T-helper 2 cell treated with Interferon-gamma antibody and Interleukin-4, amounts not matched to agents 5 μg/mL and 100 μg/mL, for 36 hours (primary cell): Measurements from ENCODE around the gene COX6B2.

ENCODE experiments used
- DNase-seq: peaks from one replicate; pipeline ENCODE4 v3.0.0; 2021; ENCODE audit warnings: low spot score
- H3K27ac Mint-ChIP-seq: one replicate; pipeline ENCODE4 v1.8.0; 2021; ENCODE audit warnings: mild to moderate bottlenecking, mixed read lengths
- H3K27me3 Mint-ChIP-seq: one replicate; pipeline ENCODE4 v1.8.0; 2021; ENCODE audit warnings: low read depth, mixed read lengths
- H3K36me3 Mint-ChIP-seq: one replicate; pipeline ENCODE4 v1.8.0; 2021; ENCODE audit warnings: low read depth, mixed read lengths
- H3K4me1 Mint-ChIP-seq: one replicate; pipeline ENCODE4 v1.8.0; 2021; ENCODE audit warnings: low read depth, mixed read lengths
- H3K4me3 Mint-ChIP-seq: one replicate; pipeline ENCODE4 v1.8.0; 2022; ENCODE audit warnings: mild to moderate bottlenecking, moderate library complexity, mixed read lengths
- H3K9me3 Mint-ChIP-seq: one replicate; pipeline ENCODE4 v1.8.0; 2021; ENCODE audit warnings: mixed read lengths

Gene COX6B2

GRCh38 chr19:55373306-55373992, 18.9 kb upstream of the COX6B2 start:
- no peak overlapping the region for H3K27ac Mint-ChIP-seq
- no peaks in the 10 kb centered on the region for H3K36me3 Mint-ChIP-seq
- H3K27me3 Mint-ChIP-seq: peaks cover 36% of the 10 kb centered on the region
- DNase-seq: no peak
- H3K4me1 Mint-ChIP-seq: no peaks in the 10 kb centered on the region
- H3K4me3 Mint-ChIP-seq: no peak overlapping the region
- H3K9me3 Mint-ChIP-seq: no peaks in the 10 kb centered on the region

- no peaks in the 10 kb centered on the region for H3K36me3 Mint-ChIP-seq
- H3K27me3 Mint-ChIP-seq: peaks cover 44% of the 10 kb centered on the region
- H3K4me3 Mint-ChIP-seq: no peak overlapping the region
- no peaks in the 10 kb centered on the region for H3K4me1 Mint-ChIP-seq
- DNase-seq: no peak
- H3K27ac Mint-ChIP-seq: no peak overlapping the region
- no peaks in the 10 kb centered on the region for H3K9me3 Mint-ChIP-seq
Measured at GRCh38 chr19:55372316-55373081, 18.0 kb upstream of the COX6B2 start.

GRCh38 chr19:55370305-55370988, 15.9 kb upstream of the COX6B2 start, which contains the start of gene IL11:
TSS of gene IL11 (minus strand) at chr19:55370463. CDS start at chr19:55370310, 153 bp downstream.
- no peaks in the 10 kb centered on the region for H3K9me3 Mint-ChIP-seq
- no peaks in the 10 kb centered on the region for H3K4me1 Mint-ChIP-seq
- no peaks in the 10 kb centered on the region for H3K36me3 Mint-ChIP-seq
- H3K27ac Mint-ChIP-seq: peak within 1 kb of the TSS; percentile 52
- H3K4me3 Mint-ChIP-seq: peak within 1 kb of the TSS; percentile 38
- peaks cover 48% of the 10 kb centered on the region for H3K27me3 Mint-ChIP-seq
- DNase-seq: no peak

GRCh38 chr19:55369653-55370304, 15.3 kb upstream of the COX6B2 start:
- no peaks in the 10 kb centered on the region for H3K9me3 Mint-ChIP-seq
- H3K27me3 Mint-ChIP-seq: peaks cover 48% of the 10 kb centered on the region
- peak overlapping the region; percentile 52 for H3K27ac Mint-ChIP-seq
- no peak for DNase-seq
- H3K36me3 Mint-ChIP-seq: no peaks in the 10 kb centered on the region
- peak overlapping the region; percentile 38 for H3K4me3 Mint-ChIP-seq
- H3K4me1 Mint-ChIP-seq: no peaks in the 10 kb centered on the region

- Mint-ChIP-seq H3K27me3 (peaks cover 48% of the 10 kb centered on the region), H3K9me3 (no peaks in the 10 kb centered on the region), H3K36me3 (no peaks in the 10 kb centered on the region), H3K27ac (no peak overlapping the region), H3K4me1 (no peaks in the 10 kb centered on the region), H3K4me3 (no peak overlapping the region)
- DNase-seq: peak; percentile 29
Measured at GRCh38 chr19:55368701-55369563, 14.4 kb upstream of the COX6B2 start.

GRCh38 chr19:55368106-55368505, 13.6 kb upstream of the COX6B2 start:
- Mint-ChIP-seq H3K36me3 (no peaks in the 10 kb centered on the region), H3K4me1 (no peaks in the 10 kb centered on the region), H3K27me3 (peaks cover 41% of the 10 kb centered on the region), H3K9me3 (no peaks in the 10 kb centered on the region), H3K4me3 (no peak overlapping the region), H3K27ac (no peak overlapping the region)
- DNase-seq: no peak

GRCh38 chr19:55366790-55367189, 12.3 kb upstream of the COX6B2 start:
- no peaks in the 10 kb centered on the region for H3K36me3 Mint-ChIP-seq
- H3K27me3 Mint-ChIP-seq: peaks cover 37% of the 10 kb centered on the region
- no peaks in the 10 kb centered on the region for H3K4me1 Mint-ChIP-seq

GRCh38 chr19:55365964-55366363, 11.4 kb upstream of the COX6B2 start:
- Mint-ChIP-seq H3K36me3 (no peaks in the 10 kb centered on the region), H3K4me3 (no peak overlapping the region), H3K9me3 (no peaks in the 10 kb centered on the region), H3K27me3 (peaks cover 29% of the 10 kb centered on the region), H3K27ac (no peak overlapping the region), H3K4me1 (no peaks in the 10 kb centered on the region)
- DNase-seq: no peak

More at GRCh38 chr19:55366790-55367189, 12.3 kb upstream of the COX6B2 start:
- Mint-ChIP-seq H3K4me3 (no peak overlapping the region), H3K9me3 (no peaks in the 10 kb centered on the region), H3K27ac (no peak overlapping the region)
- no peak for DNase-seq

- DNase-seq: no peak
- H3K27me3 Mint-ChIP-seq: peaks cover 23% of the 10 kb centered on the region
- no peaks in the 10 kb centered on the region for H3K4me1 Mint-ChIP-seq
- H3K27ac Mint-ChIP-seq: no peak overlapping the region
- H3K36me3 Mint-ChIP-seq: no peaks in the 10 kb centered on the region
- H3K4me3 Mint-ChIP-seq: no peak overlapping the region
- no peaks in the 10 kb centered on the region for H3K9me3 Mint-ChIP-seq
Measured at GRCh38 chr19:55365245-55365644, 10.7 kb upstream of the COX6B2 start.

GRCh38 chr19:55362990-55363716, 8.6 kb upstream of the COX6B2 start, which contains the start of gene GARIN5B:
TSS of gene GARIN5B (minus strand) at chr19:55363260. CDS start at chr19:55363066, 194 bp downstream.
- Mint-ChIP-seq H3K4me1 (no peaks in the 10 kb centered on the region), H3K27ac (no peak within 1 kb of the TSS), H3K27me3 (peaks cover 10% of the 10 kb centered on the region), H3K4me3 (no peak within 1 kb of the TSS), H3K9me3 (no peaks in the 10 kb centered on the region), H3K36me3 (no peaks in the 10 kb centered on the region)
- no peak for DNase-seq

GRCh38 chr19:55362174-55362989, 7.9 kb upstream of the COX6B2 start:
- no peak overlapping the region for H3K27ac Mint-ChIP-seq
- DNase-seq: no peak
- no peaks in the 10 kb centered on the region for H3K4me1 Mint-ChIP-seq
- H3K36me3 Mint-ChIP-seq: no peaks in the 10 kb centered on the region
- H3K27me3 Mint-ChIP-seq: peaks cover 6% of the 10 kb centered on the region
- H3K9me3 Mint-ChIP-seq: no peaks in the 10 kb centered on the region
- H3K4me3 Mint-ChIP-seq: no peak overlapping the region

GRCh38 chr19:55360902-55361301, 6.4 kb upstream of the COX6B2 start:
- DNase-seq: no peak
- H3K4me1 Mint-ChIP-seq: no peaks in the 10 kb centered on the region
- H3K27me3 Mint-ChIP-seq: peaks cover 14% of the 10 kb centered on the region
- no peak overlapping the region for H3K4me3 Mint-ChIP-seq
- H3K36me3 Mint-ChIP-seq: no peaks in the 10 kb centered on the region
- no peak overlapping the region for H3K27ac Mint-ChIP-seq
- H3K9me3 Mint-ChIP-seq: no peaks in the 10 kb centered on the region
